Nephron (organoid): ENCODE measurements around the gene HCN4.

Experiments used
- H3K27ac Mint-ChIP-seq, 3 experiments: 2 replicates each; pipeline ENCODE4 v1.8.0; 2020; ENCODE audit warnings: mixed read lengths in 3 of 3, mild to moderate bottlenecking in 2 of 3, moderate library complexity in 1 of 3
- H3K27me3 Mint-ChIP-seq: 2 replicates; pipeline ENCODE4 v1.8.0; 2021; ENCODE audit warnings: low read depth, mild to moderate bottlenecking, moderate library complexity, mixed read lengths
- H3K36me3 Mint-ChIP-seq: 2 replicates; pipeline ENCODE4 v1.8.0; 2020; ENCODE audit warnings: low read depth, mixed read lengths
- H3K4me1 Mint-ChIP-seq: 2 replicates; pipeline ENCODE4 v1.8.0; 2020; ENCODE audit warnings: mixed read lengths
- H3K4me3 Mint-ChIP-seq, 3 experiments: 2 replicates each; pipeline ENCODE4 v1.8.0; 2020; ENCODE audit warnings: mild to moderate bottlenecking in 3 of 3, mixed read lengths in 3 of 3, moderate library complexity in 2 of 3
- H3K9me3 Mint-ChIP-seq: 2 replicates; pipeline ENCODE4 v1.8.0; 2020; ENCODE audit warnings: mixed read lengths
- TF ChIP-seq, protein P1 (sequence below), 3 experiments: fragments of 200-600 bp; sonication (generic); IDR thresholded peaks; one replicate each; pipeline ENCODE4 v1.5.0; 2021; ENCODE audit warnings: antibody characterized with exemption in 3 of 3; ENCODE audit not compliant: unreplicated experiment in 3 of 3

Gene HCN4

GRCh38 chr15:73331501-73331900 lies 37.3 kb downstream of the HCN4 start:
- no peak overlapping the region for H3K4me3 Mint-ChIP-seq
- TF ChIP-seq, protein P1, sequence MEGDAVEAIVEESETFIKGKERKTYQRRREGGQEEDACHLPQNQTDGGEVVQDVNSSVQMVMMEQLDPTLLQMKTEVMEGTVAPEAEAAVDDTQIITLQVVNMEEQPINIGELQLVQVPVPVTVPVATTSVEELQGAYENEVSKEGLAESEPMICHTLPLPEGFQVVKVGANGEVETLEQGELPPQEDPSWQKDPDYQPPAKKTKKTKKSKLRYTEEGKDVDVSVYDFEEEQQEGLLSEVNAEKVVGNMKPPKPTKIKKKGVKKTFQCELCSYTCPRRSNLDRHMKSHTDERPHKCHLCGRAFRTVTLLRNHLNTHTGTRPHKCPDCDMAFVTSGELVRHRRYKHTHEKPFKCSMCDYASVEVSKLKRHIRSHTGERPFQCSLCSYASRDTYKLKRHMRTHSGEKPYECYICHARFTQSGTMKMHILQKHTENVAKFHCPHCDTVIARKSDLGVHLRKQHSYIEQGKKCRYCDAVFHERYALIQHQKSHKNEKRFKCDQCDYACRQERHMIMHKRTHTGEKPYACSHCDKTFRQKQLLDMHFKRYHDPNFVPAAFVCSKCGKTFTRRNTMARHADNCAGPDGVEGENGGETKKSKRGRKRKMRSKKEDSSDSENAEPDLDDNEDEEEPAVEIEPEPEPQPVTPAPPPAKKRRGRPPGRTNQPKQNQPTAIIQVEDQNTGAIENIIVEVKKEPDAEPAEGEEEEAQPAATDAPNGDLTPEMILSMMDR (IDR thresholded peaks at IDR 0.05; ENCODE audit: unreplicated experiment in 3 of 3): no peak
- peaks cover 7% of the 10 kb centered on the region for H3K27me3 Mint-ChIP-seq
- peaks cover 5% of the 10 kb centered on the region for H3K4me1 Mint-ChIP-seq
- no peaks in the 10 kb centered on the region for H3K9me3 Mint-ChIP-seq
- H3K36me3 Mint-ChIP-seq: no peaks in the 10 kb centered on the region
- no peak overlapping the region for H3K27ac Mint-ChIP-seq

DNA sequence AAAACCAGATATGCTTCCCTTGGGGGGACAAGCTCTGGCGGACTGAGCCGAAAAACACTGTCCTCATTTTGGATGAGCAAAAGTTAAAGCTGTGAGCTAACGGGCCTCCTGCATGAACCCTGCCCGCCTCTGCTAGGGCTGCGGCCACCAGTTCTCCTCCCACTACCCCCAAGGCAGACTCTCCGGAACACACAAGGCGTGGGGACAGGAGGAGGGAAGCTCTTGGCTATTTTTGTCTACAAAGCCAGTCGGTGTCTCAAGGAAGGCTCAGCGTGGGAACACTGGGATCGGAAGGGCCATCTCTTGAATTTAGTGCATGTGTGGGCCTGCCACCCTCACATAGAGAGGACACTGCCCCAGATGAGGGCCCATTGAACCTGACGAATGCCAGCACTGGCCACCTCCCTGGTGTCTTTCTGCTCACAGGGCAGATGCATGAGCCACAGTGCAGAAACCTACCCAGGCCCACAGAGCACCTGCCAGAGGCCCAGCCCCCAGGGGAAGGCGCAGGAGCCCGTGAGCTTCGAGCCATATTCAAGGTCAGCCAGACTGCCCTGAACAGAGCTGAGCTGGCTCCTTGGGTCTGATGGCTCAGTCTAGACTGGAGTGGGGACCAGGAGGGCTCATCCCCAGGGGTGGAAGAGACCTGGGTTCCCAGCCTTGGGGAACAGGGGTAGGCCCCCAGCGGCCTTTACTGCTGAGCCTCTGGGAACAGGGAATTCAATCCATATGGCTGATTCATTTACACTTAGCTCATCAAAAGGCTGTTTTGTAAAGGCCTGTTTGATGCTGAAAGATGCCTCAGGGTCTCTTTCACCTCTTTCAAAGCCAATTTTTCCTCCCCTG lies 38.3 kb downstream of the HCN4 start:
- TF ChIP-seq, protein P1 (IDR thresholded peaks at IDR 0.05; ENCODE audit: unreplicated experiment in 3 of 3): no peak
- Mint-ChIP-seq H3K27ac (no peak overlapping the region), H3K4me3 (no peak overlapping the region), H3K36me3 (no peaks in the 10 kb centered on the region), H3K4me1 (peaks cover 10% of the 10 kb centered on the region), H3K9me3 (no peaks in the 10 kb centered on the region), H3K27me3 (peaks cover 10% of the 10 kb centered on the region)

DNA sequence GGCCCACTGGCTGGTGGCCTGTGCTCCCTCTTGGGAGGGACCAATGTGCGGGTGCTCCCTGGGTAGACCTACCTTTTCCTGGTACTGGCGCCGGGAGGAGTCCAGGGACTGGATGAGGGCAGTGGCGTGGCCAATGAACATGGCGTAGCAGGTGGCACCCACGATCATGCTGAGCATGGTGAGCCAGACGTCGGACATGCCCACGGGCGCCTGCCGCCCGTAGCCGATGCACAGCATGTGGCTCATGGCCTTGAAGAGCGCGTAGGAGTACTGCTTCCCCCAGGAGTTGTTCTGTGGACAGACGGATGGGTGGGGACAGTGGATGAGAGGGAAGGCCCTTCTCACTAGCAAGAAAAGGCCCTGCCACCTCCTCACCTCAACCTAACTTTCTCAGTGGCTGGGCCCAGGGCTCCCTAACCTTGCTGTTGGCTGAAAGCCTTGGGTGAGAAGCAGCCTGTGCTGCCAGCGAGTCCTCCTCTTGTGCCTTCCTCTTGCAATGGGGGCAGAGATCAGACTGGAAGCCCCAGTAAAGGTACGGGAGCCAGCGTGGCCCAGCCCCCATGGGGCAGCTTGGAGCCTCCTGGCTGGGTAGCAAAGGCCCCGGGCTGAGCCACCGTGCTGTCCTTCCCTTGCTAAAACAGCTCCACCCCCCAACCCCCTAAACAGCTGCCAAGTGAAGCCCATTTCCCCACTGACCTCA lies 39.1 kb downstream of the HCN4 start:
- Mint-ChIP-seq H3K4me1 (peaks cover 11% of the 10 kb centered on the region), H3K36me3 (no peaks in the 10 kb centered on the region), H3K4me3 (no peak overlapping the region), H3K9me3 (no peaks in the 10 kb centered on the region), H3K27me3 (peaks cover 9% of the 10 kb centered on the region), H3K27ac (no peak overlapping the region)
- TF ChIP-seq, protein P1 (IDR thresholded peaks at IDR 0.05; ENCODE audit: unreplicated experiment in 3 of 3): no peak

- H3K9me3 Mint-ChIP-seq: no peaks in the 10 kb centered on the region
- peaks cover 5% of the 10 kb centered on the region for H3K27me3 Mint-ChIP-seq
- H3K36me3 Mint-ChIP-seq: no peaks in the 10 kb centered on the region
- H3K4me3 Mint-ChIP-seq: no peak overlapping the region
- H3K4me1 Mint-ChIP-seq: peaks cover 11% of the 10 kb centered on the region
- H3K27ac Mint-ChIP-seq: no peak overlapping the region
- TF ChIP-seq, protein P1 (IDR thresholded peaks at IDR 0.05; ENCODE audit: unreplicated experiment in 3 of 3): no peak
Measured at GRCh38 chr15:73328981-73329380, 39.8 kb downstream of the HCN4 start.

GRCh38 chr15:73328149-73328820 lies 40.5 kb downstream of the HCN4 start:
- Mint-ChIP-seq H3K4me3 (no peak overlapping the region), H3K9me3 (no peaks in the 10 kb centered on the region), H3K4me1 (peaks cover 11% of the 10 kb centered on the region), H3K27ac (no peak overlapping the region), H3K36me3 (no peaks in the 10 kb centered on the region), H3K27me3 (peaks cover 5% of the 10 kb centered on the region)
- TF ChIP-seq, protein P1 (IDR thresholded peaks at IDR 0.05; ENCODE audit: unreplicated experiment in 3 of 3): no peak
